Measurements from ENCODE around the gene CLEC20A. TPM values are rescaled to one million over a fixed set of nuclear protein-coding genes. Genes with fewer than 3 reads are reported as not detected.

CLEC20A gene
- polyA plus RNA-seq, 2 donors = not detected

- Histone ChIP-seq H3K27ac (ENCODE audit: low read depth in 2 of 2, low read length in 1 of 2) (no peak overlapping the region), H3K9me3 (ENCODE audit: control insufficient read depth in 2 of 2, insufficient read depth in 1 of 2, low read depth in 1 of 2, low read length in 1 of 2) (peaks cover 0 to 2% of the 10 kb centered on the region in 2 donors), H3K4me3 (ENCODE audit: low read depth in 1 of 2, low read length in 2 of 2) (no peak overlapping the region), H3K27me3 (ENCODE audit: control insufficient read depth in 1 of 2, insufficient read depth in 2 of 2, low read length in 2 of 2) (no peaks in the 10 kb centered on the region), H3K36me3 (ENCODE audit: control insufficient read depth in 2 of 2, insufficient read depth in 2 of 2, low read length in 1 of 2) (no peaks in the 10 kb centered on the region), H3K4me1 (ENCODE audit: control insufficient read depth in 2 of 2, insufficient read depth in 2 of 2, low read length in 1 of 2) (peaks cover 0 to 4% of the 10 kb centered on the region in 2 donors)
- 92 to 94% methylated on average over 13 of the region's 13 CpGs for whole genome bisulfite sequencing, 2 donors
Measured at GRCh38 chr1:178494569-178494971, 2.2 kb downstream of the CLEC20A start.

GRCh38 chr1:178493301-178493741 is 3.4 kb downstream of the CLEC20A start:
- Histone ChIP-seq H3K27me3 (ENCODE audit: control insufficient read depth in 1 of 2, insufficient read depth in 2 of 2, low read length in 2 of 2) (no peaks in the 10 kb centered on the region), H3K36me3 (ENCODE audit: control insufficient read depth in 2 of 2, insufficient read depth in 2 of 2, low read length in 1 of 2) (no peaks in the 10 kb centered on the region), H3K9me3 (ENCODE audit: control insufficient read depth in 2 of 2, insufficient read depth in 1 of 2, low read depth in 1 of 2, low read length in 1 of 2) (peaks cover 0 to 2% of the 10 kb centered on the region in 2 donors), H3K27ac (ENCODE audit: low read depth in 2 of 2, low read length in 1 of 2) (no peak overlapping the region), H3K4me1 (ENCODE audit: control insufficient read depth in 2 of 2, insufficient read depth in 2 of 2, low read length in 1 of 2) (no peaks in the 10 kb centered on the region), H3K4me3 (ENCODE audit: low read depth in 1 of 2, low read length in 2 of 2) (no peak overlapping the region)
- 91% methylated on average over 16 of the region's 16 CpGs for WGBS, 2 donors

DNA sequence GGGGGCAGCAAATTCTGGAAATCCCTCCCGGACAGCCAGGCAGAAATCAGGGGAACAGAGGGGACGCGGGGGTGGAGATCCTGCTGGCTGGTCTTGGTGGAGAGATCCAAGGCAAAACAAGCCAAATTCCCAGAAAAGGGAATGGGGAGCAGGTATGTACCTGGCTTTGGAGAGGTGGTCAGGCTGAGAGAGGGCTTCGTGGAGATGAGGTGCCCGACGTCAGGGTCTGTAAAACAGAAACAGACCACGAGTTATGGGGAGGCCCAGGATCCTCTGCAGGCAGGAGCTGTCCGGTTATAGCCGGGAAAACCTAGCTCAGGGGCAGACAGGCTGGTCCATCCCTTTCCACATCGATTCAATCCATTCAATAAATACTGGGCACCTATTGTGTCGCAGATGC is 4.4 kb downstream of the CLEC20A start:
- H3K4me3 ChIP-seq (ENCODE audit: low read depth in 1 of 2, low read length in 2 of 2) = no peak overlapping the region
- no peak overlapping the region for H3K27ac ChIP-seq (ENCODE audit: low read depth in 2 of 2, low read length in 1 of 2)
- H3K36me3 ChIP-seq (ENCODE audit: control insufficient read depth in 2 of 2, insufficient read depth in 2 of 2, low read length in 1 of 2) = no peaks in the 10 kb centered on the region
- peaks cover 0 to 2% of the 10 kb centered on the region in 2 donors for H3K9me3 ChIP-seq (ENCODE audit: control insufficient read depth in 2 of 2, insufficient read depth in 1 of 2, low read depth in 1 of 2, low read length in 1 of 2)
- H3K4me1 ChIP-seq (ENCODE audit: control insufficient read depth in 2 of 2, insufficient read depth in 2 of 2, low read length in 1 of 2) = no peaks in the 10 kb centered on the region
- WGBS, 2 donors = 87 to 88% methylated on average over 11 of the region's 11 CpGs
- no peaks in the 10 kb centered on the region for H3K27me3 ChIP-seq (ENCODE audit: control insufficient read depth in 1 of 2, insufficient read depth in 2 of 2, low read length in 2 of 2)

DNA sequence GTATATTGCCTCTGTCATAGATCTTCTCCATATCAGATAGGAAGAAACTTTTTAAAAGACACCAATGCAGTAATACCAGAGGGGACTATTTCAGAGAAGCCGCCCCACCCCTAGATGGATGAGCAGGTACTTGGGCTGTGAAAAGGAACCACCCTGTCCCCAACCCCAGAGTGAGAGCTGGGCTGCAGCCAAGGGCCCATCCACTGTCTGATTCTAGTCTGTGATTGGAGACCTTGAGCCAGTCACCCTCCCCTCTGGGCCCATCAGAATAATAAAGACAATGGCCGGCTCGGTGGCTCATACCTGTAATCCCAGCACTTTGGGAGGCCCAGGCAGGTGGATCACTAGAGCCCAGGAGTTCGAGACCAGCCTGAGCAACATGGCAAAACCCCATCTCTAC is 5.0 kb downstream of the CLEC20A start:
- Histone ChIP-seq H3K4me1 (ENCODE audit: control insufficient read depth in 2 of 2, insufficient read depth in 2 of 2, low read length in 1 of 2) (peaks cover 0 to 3% of the 10 kb centered on the region in 2 donors), H3K9me3 (ENCODE audit: control insufficient read depth in 2 of 2, insufficient read depth in 1 of 2, low read depth in 1 of 2, low read length in 1 of 2) (peaks cover 0 to 2% of the 10 kb centered on the region in 2 donors), H3K36me3 (ENCODE audit: control insufficient read depth in 2 of 2, insufficient read depth in 2 of 2, low read length in 1 of 2) (no peaks in the 10 kb centered on the region), H3K27me3 (ENCODE audit: control insufficient read depth in 1 of 2, insufficient read depth in 2 of 2, low read length in 2 of 2) (no peaks in the 10 kb centered on the region), H3K4me3 (ENCODE audit: low read depth in 1 of 2, low read length in 2 of 2) (no peak overlapping the region), H3K27ac (ENCODE audit: low read depth in 2 of 2, low read length in 1 of 2) (no peak overlapping the region)
- WGBS, 2 donors = 90 to 92% methylated on average over 4 of the region's 4 CpGs

- 83 to 90% methylated on average over 9 of the region's 9 CpGs for WGBS, 2 donors
- Histone ChIP-seq H3K4me1 (ENCODE audit: control insufficient read depth in 2 of 2, insufficient read depth in 2 of 2, low read length in 1 of 2) (peaks cover 0 to 6% of the 10 kb centered on the region in 2 donors), H3K27me3 (ENCODE audit: control insufficient read depth in 1 of 2, insufficient read depth in 2 of 2, low read length in 2 of 2) (no peaks in the 10 kb centered on the region), H3K4me3 (ENCODE audit: low read depth in 1 of 2, low read length in 2 of 2) (no peak overlapping the region), H3K36me3 (ENCODE audit: control insufficient read depth in 2 of 2, insufficient read depth in 2 of 2, low read length in 1 of 2) (no peaks in the 10 kb centered on the region), H3K9me3 (ENCODE audit: control insufficient read depth in 2 of 2, insufficient read depth in 1 of 2, low read depth in 1 of 2, low read length in 1 of 2) (peaks cover 0 to 2% of the 10 kb centered on the region in 2 donors), H3K27ac (ENCODE audit: low read depth in 2 of 2, low read length in 1 of 2) (no peak overlapping the region)
Measured at GRCh38 chr1:178490967-178491366, 5.8 kb downstream of the CLEC20A start.

GRCh38 chr1:178490136-178490535 is 6.6 kb downstream of the CLEC20A start:
- WGBS, 2 donors = 95 to 97% methylated on average over 8 of the region's 8 CpGs
- peaks cover 0 to 2% of the 10 kb centered on the region in 2 donors for H3K9me3 ChIP-seq (ENCODE audit: control insufficient read depth in 2 of 2, insufficient read depth in 1 of 2, low read depth in 1 of 2, low read length in 1 of 2)
- H3K4me3 ChIP-seq (ENCODE audit: low read depth in 1 of 2, low read length in 2 of 2) = no peak overlapping the region
- H3K36me3 ChIP-seq (ENCODE audit: control insufficient read depth in 2 of 2, insufficient read depth in 2 of 2, low read length in 1 of 2) = no peaks in the 10 kb centered on the region
- H3K27ac ChIP-seq (ENCODE audit: low read depth in 2 of 2, low read length in 1 of 2) = no peak overlapping the region
- H3K27me3 ChIP-seq (ENCODE audit: control insufficient read depth in 1 of 2, insufficient read depth in 2 of 2, low read length in 2 of 2) = no peaks in the 10 kb centered on the region
- H3K4me1 ChIP-seq (ENCODE audit: control insufficient read depth in 2 of 2, insufficient read depth in 2 of 2, low read length in 1 of 2) = peaks cover 0 to 6% of the 10 kb centered on the region in 2 donors

DNA sequence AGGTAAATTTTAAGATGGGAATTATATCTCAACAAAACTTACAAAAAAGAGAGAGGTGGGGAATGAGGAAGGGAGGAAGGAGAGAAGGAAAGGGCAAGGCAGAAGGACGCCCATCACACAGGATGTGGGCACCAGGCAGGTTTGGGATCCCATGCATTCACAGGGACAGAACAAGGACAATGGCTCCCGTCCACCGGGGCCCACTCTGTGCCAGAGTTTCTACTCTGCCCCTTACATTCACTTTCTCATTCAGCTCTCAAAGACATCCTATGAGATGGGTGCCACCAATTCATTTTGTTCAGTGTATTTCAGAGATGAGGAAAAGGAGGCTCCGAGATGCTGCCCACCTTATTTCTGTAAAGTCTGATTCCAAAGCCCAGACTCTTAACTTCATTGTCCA is 7.4 kb downstream of the CLEC20A start:
- peaks cover 0 to 6% of the 10 kb centered on the region in 2 donors for H3K4me1 ChIP-seq (ENCODE audit: control insufficient read depth in 2 of 2, insufficient read depth in 2 of 2, low read length in 1 of 2)
- no peaks in the 10 kb centered on the region for H3K27me3 ChIP-seq (ENCODE audit: control insufficient read depth in 1 of 2, insufficient read depth in 2 of 2, low read length in 2 of 2)
- H3K9me3 ChIP-seq (ENCODE audit: control insufficient read depth in 2 of 2, insufficient read depth in 1 of 2, low read depth in 1 of 2, low read length in 1 of 2) = peaks cover 0 to 2% of the 10 kb centered on the region in 2 donors
- WGBS, 2 donors = 90 to 96% methylated on average over 4 of the region's 4 CpGs
- H3K27ac ChIP-seq (ENCODE audit: low read depth in 2 of 2, low read length in 1 of 2) = no peak overlapping the region
- no peaks in the 10 kb centered on the region for H3K36me3 ChIP-seq (ENCODE audit: control insufficient read depth in 2 of 2, insufficient read depth in 2 of 2, low read length in 1 of 2)
- no peak overlapping the region for H3K4me3 ChIP-seq (ENCODE audit: low read depth in 1 of 2, low read length in 2 of 2)

DNA sequence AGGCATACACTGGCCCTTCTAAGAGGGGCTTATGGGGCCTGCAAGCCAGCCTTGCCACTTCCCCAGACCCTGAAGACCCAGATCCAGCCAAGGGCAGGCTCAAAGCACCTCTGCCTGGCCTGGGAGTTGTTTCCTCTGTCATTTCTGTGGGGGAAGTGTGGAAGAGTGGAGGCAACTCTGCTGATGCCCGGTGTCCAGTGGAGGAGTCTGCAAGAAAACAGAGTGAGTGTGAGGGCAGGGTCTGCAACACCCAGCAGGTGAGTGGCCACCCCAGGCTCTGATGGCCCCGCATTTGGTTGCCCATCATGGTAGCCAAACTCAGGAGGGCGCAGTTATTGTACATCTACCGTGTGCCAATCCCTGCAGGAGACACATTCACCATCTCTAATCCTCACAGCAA is 8.4 kb downstream of the CLEC20A start:
- no peaks in the 10 kb centered on the region for H3K36me3 ChIP-seq (ENCODE audit: control insufficient read depth in 2 of 2, insufficient read depth in 2 of 2, low read length in 1 of 2)
- WGBS, 2 donors = 92 to 98% methylated on average over 4 of the region's 4 CpGs
- H3K27ac ChIP-seq (ENCODE audit: low read depth in 2 of 2, low read length in 1 of 2) = no peak overlapping the region
- H3K4me3 ChIP-seq (ENCODE audit: low read depth in 1 of 2, low read length in 2 of 2) = no peak overlapping the region
- peaks cover 0 to 2% of the 10 kb centered on the region in 2 donors for H3K9me3 ChIP-seq (ENCODE audit: control insufficient read depth in 2 of 2, insufficient read depth in 1 of 2, low read depth in 1 of 2, low read length in 1 of 2)
- no peaks in the 10 kb centered on the region for H3K27me3 ChIP-seq (ENCODE audit: control insufficient read depth in 1 of 2, insufficient read depth in 2 of 2, low read length in 2 of 2)
- H3K4me1 ChIP-seq (ENCODE audit: control insufficient read depth in 2 of 2, insufficient read depth in 2 of 2, low read length in 1 of 2) = peaks cover 0 to 6% of the 10 kb centered on the region in 2 donors

DNA sequence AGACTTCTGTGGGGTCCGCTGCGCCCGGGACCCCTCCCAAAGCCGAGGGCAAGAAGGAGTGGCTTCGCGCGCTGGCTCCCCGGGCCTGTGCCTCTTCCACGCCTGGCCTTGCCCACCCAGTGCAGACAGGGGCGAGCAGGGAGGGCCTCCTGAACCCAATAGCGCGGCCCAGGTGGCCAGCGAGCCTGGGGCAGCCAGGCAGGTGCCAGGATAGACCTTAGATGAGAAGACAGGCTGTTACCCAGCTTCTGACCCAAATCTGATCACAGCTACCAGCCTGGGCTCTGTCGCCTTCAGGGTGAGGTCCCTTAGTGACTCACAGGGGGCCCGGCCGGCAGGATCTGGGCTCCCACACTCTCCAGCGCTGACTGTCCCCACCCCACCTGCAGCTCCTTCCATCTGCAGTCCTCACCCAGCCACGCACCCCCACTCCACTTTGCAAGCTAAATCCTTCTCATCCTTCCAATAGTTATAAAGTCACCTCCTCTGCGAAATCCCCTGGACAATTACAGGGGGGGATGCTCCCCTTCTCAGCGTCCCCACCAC is 9.6 kb downstream of the CLEC20A start:
- Histone ChIP-seq H3K27ac (ENCODE audit: low read depth in 2 of 2, low read length in 1 of 2) (no peak overlapping the region), H3K36me3 (ENCODE audit: control insufficient read depth in 2 of 2, insufficient read depth in 2 of 2, low read length in 1 of 2) (no peaks in the 10 kb centered on the region), H3K9me3 (ENCODE audit: control insufficient read depth in 2 of 2, insufficient read depth in 1 of 2, low read depth in 1 of 2, low read length in 1 of 2) (peaks cover 0 to 2% of the 10 kb centered on the region in 2 donors), H3K4me3 (ENCODE audit: low read depth in 1 of 2, low read length in 2 of 2) (no peak overlapping the region), H3K27me3 (ENCODE audit: control insufficient read depth in 1 of 2, insufficient read depth in 2 of 2, low read length in 2 of 2) (no peaks in the 10 kb centered on the region), H3K4me1 (ENCODE audit: control insufficient read depth in 2 of 2, insufficient read depth in 2 of 2, low read length in 1 of 2) (peaks cover 0 to 6% of the 10 kb centered on the region in 2 donors)
- WGBS, 2 donors = 46 to 49% methylated on average over 17 to 20 of the region's 20 CpGs

Data from esophagus (tissue), 2 donors.